Transverse colon (tissue), 4 donors: ENCODE data around the gene TFCP2L1. TPM values are rescaled to one million over a fixed set of nuclear protein-coding genes. Genes with fewer than 3 reads are reported as not detected.

Experiments used
- DNase-seq: peaks from one replicate; pipeline ENCODE4 v3.0.0-alpha.2; 2019
- H3K27ac ChIP-seq, 4 donors: fragments of 200-600 bp; sonication (generic); 2 replicates each; pipeline ENCODE4 v1.5.1; 2016 to 2018; ENCODE audit warnings: inconsistent platforms in 4 of 4
- H3K27me3 ChIP-seq: fragments of 200-600 bp; sonication (generic); 2 replicates; pipeline ENCODE4 v1.5.1; 2017; ENCODE audit warnings: inconsistent platforms
- H3K36me3 ChIP-seq, 4 donors: fragments of 200-600 bp; sonication (generic); 2 replicates each; pipeline ENCODE4 v1.5.1; 2017 to 2019; ENCODE audit warnings: inconsistent platforms in 4 of 4
- H3K4me1 ChIP-seq, 4 donors: fragments of 200-600 bp; sonication (generic); 2 replicates each; pipeline ENCODE4 v1.5.1; 2017 to 2020; ENCODE audit warnings: inconsistent platforms in 4 of 4
- H3K4me3 ChIP-seq, 4 donors: fragments of 200-600 bp; sonication (generic); 1 replicate in 1 of 4; 2 replicates in 3 of 4; pipeline versions ENCODE4 v1.5.1 to v1.6.1; 2017 to 2019; ENCODE audit warnings: inconsistent platforms in 4 of 4
- H3K9me3 ChIP-seq, 2 donors: fragments of 200-600 bp; sonication (generic); 2 replicates each; pipeline ENCODE4 v1.5.1; 2017 to 2019; ENCODE audit warnings: inconsistent platforms in 2 of 2
- EP300 ChIP-seq: sonication (generic); formaldehyde crosslinking; IDR thresholded peaks from one replicate; pipeline ENCODE4 v1.6.1; 2017; ENCODE audit warnings: antibody characterized with exemption, low read depth
- POLR2A ChIP-seq: fragments of 450-650 bp; IDR thresholded peaks from one replicate; pipeline ENCODE4 v1.6.1; 2016; ENCODE audit warnings: antibody characterized with exemption, mild to moderate bottlenecking, moderate library complexity
- POLR2AphosphoS5 ChIP-seq, 3 donors: sonication (generic); formaldehyde crosslinking; IDR thresholded peaks; one replicate each; pipeline ENCODE4 v1.6.1; 2016; ENCODE audit warnings: antibody characterized with exemption in 3 of 3
- WGBS, 2 donors: methylation state at CpG; one replicate each; pipeline ENCODE4 v1.1.5; 2018; ENCODE audit warnings: low coverage in 1 of 2; 5-methylcytosine and 5-hydroxymethylcytosine counted together
- in situ Hi-C, 4 donors: fragments of 200-750 bp; cut with MboI; loops; one replicate each; pipeline versions ENCODE4 v1.15.0 to v1.15.1; 2017; ENCODE audit warnings: low sequenced_read_pairs in 3 of 4, low pct_ligation_motif_present in 1 of 4, low pct_unique_long_range_greater_than_20kb in 1 of 4
- intact Hi-C: fragments of 100-400 bp; cut with DNase I; formaldehyde crosslinking; loops from one replicate; pipeline ENCODE4 v1.15.1; 2023; ENCODE audit warnings: low total_unique reads
- total RNA-seq, 4 donors: library from RNA; depleted of rRNA; stranded (reverse); fragments of >200 nt; gene quantifications; one replicate each; pipeline ENCODE4 v1.1.0, GENCODE V29; 2016
- TF ChIP-seq, protein P1 (sequence below), 5 experiments: fragments of 200-600 bp in 3 of 5; fragments of 450-650 bp in 2 of 5; sonication (generic) in 3 of 5; IDR thresholded peaks; 1 replicate in 2 of 5; 2 replicates in 3 of 5; pipeline ENCODE4 v1.5.1; 2016 to 2017; ENCODE audit warnings: antibody characterized with exemption in 5 of 5, inconsistent platforms in 3 of 5, mild to moderate bottlenecking in 2 of 5, moderate library complexity in 1 of 5

The TFCP2L1 gene
- total RNA-seq, 4 donors from 2014 or later = 52.7 to 167 (median 146) TPM

DNA sequence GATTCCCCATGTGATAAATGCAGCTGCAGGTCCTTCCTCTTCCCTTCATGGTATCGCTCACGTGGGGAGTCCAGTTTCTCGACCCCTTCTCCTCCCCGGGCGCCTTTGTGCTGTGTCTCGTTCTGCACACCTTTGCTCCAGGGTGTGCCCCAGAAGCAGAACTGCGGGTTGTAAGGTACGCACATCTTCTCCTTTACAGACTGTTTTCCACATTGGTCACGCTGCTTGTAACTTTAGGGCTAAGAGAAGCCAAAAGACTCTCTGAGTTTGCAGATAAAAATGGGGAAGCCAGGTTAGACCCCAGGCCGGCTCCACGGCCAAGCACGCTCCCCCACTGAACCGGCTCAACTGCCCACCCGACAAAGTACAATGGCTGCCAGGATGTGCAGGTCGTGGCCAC is 45.9 kb upstream of the TFCP2L1 start:
- in situ Hi-C loops (no loop called here), intact Hi-C loops (no loop called here)
- no peak overlapping the region for H3K27ac ChIP-seq
- H3K4me3 ChIP-seq = no peak overlapping the region
- DNase-seq = no peak
- 92 to 93% methylated on average over 6 to 15 of the region's 15 CpGs for WGBS, 2 donors
- H3K9me3 ChIP-seq = no peaks in the 10 kb centered on the region
- TF ChIP-seq, protein P1, sequence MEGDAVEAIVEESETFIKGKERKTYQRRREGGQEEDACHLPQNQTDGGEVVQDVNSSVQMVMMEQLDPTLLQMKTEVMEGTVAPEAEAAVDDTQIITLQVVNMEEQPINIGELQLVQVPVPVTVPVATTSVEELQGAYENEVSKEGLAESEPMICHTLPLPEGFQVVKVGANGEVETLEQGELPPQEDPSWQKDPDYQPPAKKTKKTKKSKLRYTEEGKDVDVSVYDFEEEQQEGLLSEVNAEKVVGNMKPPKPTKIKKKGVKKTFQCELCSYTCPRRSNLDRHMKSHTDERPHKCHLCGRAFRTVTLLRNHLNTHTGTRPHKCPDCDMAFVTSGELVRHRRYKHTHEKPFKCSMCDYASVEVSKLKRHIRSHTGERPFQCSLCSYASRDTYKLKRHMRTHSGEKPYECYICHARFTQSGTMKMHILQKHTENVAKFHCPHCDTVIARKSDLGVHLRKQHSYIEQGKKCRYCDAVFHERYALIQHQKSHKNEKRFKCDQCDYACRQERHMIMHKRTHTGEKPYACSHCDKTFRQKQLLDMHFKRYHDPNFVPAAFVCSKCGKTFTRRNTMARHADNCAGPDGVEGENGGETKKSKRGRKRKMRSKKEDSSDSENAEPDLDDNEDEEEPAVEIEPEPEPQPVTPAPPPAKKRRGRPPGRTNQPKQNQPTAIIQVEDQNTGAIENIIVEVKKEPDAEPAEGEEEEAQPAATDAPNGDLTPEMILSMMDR (IDR thresholded peaks at IDR 0.05) = no peak
- TF ChIP-seq POLR2A (no peak), POLR2AphosphoS5 (IDR thresholded peaks at IDR 0.05) (no peak), EP300 (no peak)
- no peaks in the 10 kb centered on the region for H3K36me3 ChIP-seq
- peaks cover 0 to 9% (median 2%) of the 10 kb centered on the region in 4 donors for H3K4me1 ChIP-seq
- no peaks in the 10 kb centered on the region for H3K27me3 ChIP-seq

DNA sequence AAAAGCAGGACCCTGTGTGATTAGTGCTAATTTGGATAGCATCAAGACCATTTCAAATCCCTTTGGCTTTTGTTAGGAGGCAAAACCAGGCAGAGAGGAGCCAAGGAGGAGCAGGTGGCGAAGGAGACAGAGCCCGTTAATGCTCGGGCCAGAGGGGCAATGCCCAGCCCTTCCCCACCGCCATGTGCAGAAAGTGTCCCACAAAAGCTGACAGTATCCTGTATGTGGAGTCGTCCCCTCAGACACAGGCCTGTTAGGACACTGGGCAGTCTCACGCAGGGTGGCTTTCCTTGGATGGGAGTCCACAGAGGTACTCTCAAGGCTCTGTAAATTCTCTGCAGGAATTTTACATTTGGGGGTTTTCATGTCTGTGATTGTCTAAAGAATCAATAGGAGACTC is 44.8 kb upstream of the TFCP2L1 start:
- DNase-seq = no peak
- in situ Hi-C loops = no loop called here
- H3K9me3 ChIP-seq = no peaks in the 10 kb centered on the region
- H3K27me3 ChIP-seq = no peaks in the 10 kb centered on the region
- intact Hi-C loops = no loop called here
- H3K4me1 ChIP-seq = peaks cover 0 to 3% (median 0%) of the 10 kb centered on the region in 4 donors
- no peak overlapping the region for H3K27ac ChIP-seq
- no peaks in the 10 kb centered on the region for H3K36me3 ChIP-seq
- WGBS, 2 donors = 89% methylated on average over 6 of the region's 6 CpGs; no CpG with 5 or more reads in 1 of the 2 donors
- no peak for TF ChIP-seq POLR2AphosphoS5 (IDR thresholded peaks at IDR 0.05)
- TF ChIP-seq POLR2A = no peak
- TF ChIP-seq, protein P1 (IDR thresholded peaks at IDR 0.05) = no peak
- no peak for TF ChIP-seq EP300
- H3K4me3 ChIP-seq = no peak overlapping the region

DNA sequence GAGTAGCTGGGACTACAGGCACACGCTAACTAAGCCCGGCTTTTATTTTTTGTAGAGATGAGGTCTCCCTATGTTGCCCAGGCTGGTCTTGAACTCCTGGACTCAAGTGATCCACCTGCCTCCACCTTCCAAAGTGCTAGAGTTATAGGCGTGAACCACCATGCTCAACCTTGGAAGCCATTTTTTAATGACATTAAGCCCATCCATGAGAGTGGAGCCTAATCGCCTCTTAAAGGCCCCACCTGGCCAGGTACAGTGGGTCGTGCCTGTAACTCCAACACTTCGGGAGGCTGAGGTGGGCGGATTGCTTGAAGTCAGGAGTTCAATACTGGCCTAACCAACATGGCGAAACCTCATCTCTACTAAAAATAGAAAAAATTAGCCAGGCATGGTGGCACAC is 41.6 kb upstream of the TFCP2L1 start:
- no peaks in the 10 kb centered on the region for H3K36me3 ChIP-seq
- DNase-seq = no peak
- TF ChIP-seq POLR2A (no peak), EP300 (no peak), POLR2AphosphoS5 (IDR thresholded peaks at IDR 0.05) (no peak)
- TF ChIP-seq, protein P1 (IDR thresholded peaks at IDR 0.05) = no peak
- no peaks in the 10 kb centered on the region for H3K9me3 ChIP-seq
- WGBS, 2 donors = 94% methylated on average over 8 of the region's 8 CpGs; no CpG with 5 or more reads in 1 of the 2 donors
- no peak overlapping the region for H3K4me3 ChIP-seq
- in situ Hi-C loops (no loop called here), intact Hi-C loops (no loop called here)
- no peaks in the 10 kb centered on the region for H3K4me1 ChIP-seq
- H3K27me3 ChIP-seq = no peaks in the 10 kb centered on the region
- no peak overlapping the region for H3K27ac ChIP-seq

DNA sequence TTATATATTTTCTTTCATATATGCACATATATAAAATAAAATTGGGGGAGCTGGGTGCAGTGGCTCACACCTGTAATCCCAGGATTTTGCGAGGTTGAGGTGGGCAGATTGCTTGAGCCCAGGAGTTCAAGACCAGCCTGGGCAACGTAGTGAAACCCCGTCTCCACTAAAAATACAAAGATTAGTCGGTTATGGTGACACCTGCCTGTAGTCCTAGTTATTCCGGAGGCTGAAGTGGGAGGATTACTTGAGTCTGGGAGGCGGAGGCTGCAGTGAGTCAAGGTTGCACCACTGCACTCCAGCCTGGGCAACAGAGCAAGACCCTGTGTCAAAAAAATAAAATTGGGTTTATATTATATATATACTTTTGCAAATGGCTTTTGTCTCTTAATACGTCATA is 39.6 kb upstream of the TFCP2L1 start:
- WGBS, 2 donors = 73 to 89% methylated on average over 5 to 7 of the region's 7 CpGs
- intact Hi-C loops = no loop called here

More for the DNA sequence above, 39.6 kb upstream of the TFCP2L1 start:
- TF ChIP-seq EP300 = no peak
- TF ChIP-seq POLR2A = no peak
- no peak for TF ChIP-seq POLR2AphosphoS5 (IDR thresholded peaks at IDR 0.05)
- TF ChIP-seq, protein P1 (IDR thresholded peaks at IDR 0.05) = no peak
- H3K9me3 ChIP-seq = no peaks in the 10 kb centered on the region
- in situ Hi-C loops = loop anchor here in 2 of 4 donors (25.0 kb wide), 2 partner anchors 187 to 212 kb away; no protein-coding TSS in a partner anchor
- H3K4me3 ChIP-seq = no peak overlapping the region
- H3K27ac ChIP-seq = no peak overlapping the region
- H3K36me3 ChIP-seq = no peaks in the 10 kb centered on the region
- DNase-seq = no peak
- no peaks in the 10 kb centered on the region for H3K4me1 ChIP-seq
- no peaks in the 10 kb centered on the region for H3K27me3 ChIP-seq
